ENCODE data around the gene ANKRD31.
"Not testable (repeated sequence)": the region's sequence is repeated elsewhere in the genome, so short reads cannot be mapped to it uniquely, and the experiment has no call there.

Gene ANKRD31

DNA sequence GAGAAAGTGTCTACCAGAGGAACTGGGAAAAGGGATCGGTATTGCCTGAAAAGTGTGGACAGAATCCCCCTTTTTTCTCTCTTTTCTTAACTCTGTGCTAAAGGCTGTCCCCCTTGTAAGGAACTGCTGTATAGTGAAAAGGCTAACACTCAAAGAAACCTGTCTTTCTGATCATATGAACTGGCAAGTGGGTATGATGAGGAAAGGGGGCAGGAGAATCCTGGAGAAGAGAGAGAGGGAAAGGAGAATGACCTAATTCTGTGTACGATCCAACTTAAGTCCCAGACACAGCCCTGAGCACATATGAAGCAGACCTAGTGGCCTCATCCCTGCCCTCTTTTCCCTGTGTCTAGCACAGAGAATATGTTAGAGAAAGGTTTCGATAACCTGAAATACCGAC, 967 bp downstream of the ANKRD31 start:
- Histone ChIP-seq H2BK5ac (ENCODE audit: low read depth, low read length, poor library complexity) (no peak overlapping the region), H4K12ac (ENCODE audit: low read depth, low read length) (no peak overlapping the region), H3K79me1 (ENCODE audit: low read length) (peaks cover 16% of the 10 kb centered on the region), H3K36me3 (ENCODE audit: control insufficient read depth in 1 of 2, insufficient read depth in 2 of 2, low read length in 2 of 2) (no peaks in the 10 kb centered on the region), H3K4ac (ENCODE audit: low read depth, low read length) (no peak overlapping the region), H2BK12ac (ENCODE audit: low read length) (peak overlapping the region; percentile 69), H3K23ac (ENCODE audit: low read length) (no peak overlapping the region), H2BK120ac (ENCODE audit: insufficient read depth, low read length, poor library complexity) (peak overlapping the region; percentile 47), H4K91ac (ENCODE audit: low read depth, low read length) (no peak overlapping the region), H3K79me2 (ENCODE audit: control insufficient read depth, insufficient read depth, low read length, poor library complexity) (peaks cover 2% of the 10 kb centered on the region), H3K4me2 (ENCODE audit: low read length) (no peak overlapping the region), H3K18ac (ENCODE audit: low read length) (no peak overlapping the region), H2AFZ (ENCODE audit: insufficient read depth, low read length, poor library complexity) (peak overlapping the region; percentile 71), H3K9me3 (ENCODE audit: insufficient read depth, low read depth, low read length) (no peaks in the 10 kb centered on the region), H3K27me3 (ENCODE audit: insufficient read depth, low read length) (no peaks in the 10 kb centered on the region), H3K4me1 (ENCODE audit: control insufficient read depth in 1 of 2, insufficient read depth in 2 of 2, low read length in 2 of 2) (peaks cover 4 to 10% of the 10 kb centered on the region in 2 experiments), H3K14ac (ENCODE audit: low read length) (no peak overlapping the region), H3K27ac (ENCODE audit: low read depth, low read length) (no peak overlapping the region), H3K9ac (ENCODE audit: low read length) (no peak overlapping the region), H3K4me3 (ENCODE audit: low read depth, low read length) (no peak overlapping the region), H2AK5ac (ENCODE audit: low read length) (no peak overlapping the region), H4K8ac (ENCODE audit: low read depth, low read length) (no peak overlapping the region)
- WGBS (ENCODE audit: extremely low coverage, insufficient coverage, insufficient read length), result no CpG with 5 or more reads among the region's 4 CpGs
- DNase-seq, result no peak

- Histone ChIP-seq H3K4me3 (ENCODE audit: low read depth, low read length) (no peak overlapping the region), H4K12ac (ENCODE audit: low read depth, low read length) (no peak overlapping the region), H2BK120ac (ENCODE audit: insufficient read depth, low read length, poor library complexity) (no peak overlapping the region), H3K4me1 (ENCODE audit: control insufficient read depth in 1 of 2, insufficient read depth in 2 of 2, low read length in 2 of 2) (peaks cover 0 to 6% of the 10 kb centered on the region in 2 experiments), H3K79me2 (ENCODE audit: control insufficient read depth, insufficient read depth, low read length, poor library complexity) (no peaks in the 10 kb centered on the region), H2BK12ac (ENCODE audit: low read length) (no peak overlapping the region), H3K27ac (ENCODE audit: low read depth, low read length) (no peak overlapping the region), H3K9me3 (ENCODE audit: insufficient read depth, low read depth, low read length) (no peaks in the 10 kb centered on the region), H3K79me1 (ENCODE audit: low read length) (peaks cover 12% of the 10 kb centered on the region), H4K8ac (ENCODE audit: low read depth, low read length) (no peak overlapping the region), H2AK5ac (ENCODE audit: low read length) (no peak overlapping the region), H2BK5ac (ENCODE audit: low read depth, low read length, poor library complexity) (no peak overlapping the region), H3K14ac (ENCODE audit: low read length) (no peak overlapping the region), H3K4ac (ENCODE audit: low read depth, low read length) (no peak overlapping the region), H3K9ac (ENCODE audit: low read length) (no peak overlapping the region), H3K4me2 (ENCODE audit: low read length) (no peak overlapping the region), H3K18ac (ENCODE audit: low read length) (no peak overlapping the region), H3K27me3 (ENCODE audit: insufficient read depth, low read length) (no peaks in the 10 kb centered on the region), H3K23ac (ENCODE audit: low read length) (no peak overlapping the region), H4K91ac (ENCODE audit: low read depth, low read length) (no peak overlapping the region), H2AFZ (ENCODE audit: insufficient read depth, low read length, poor library complexity) (no peak overlapping the region), H3K36me3 (ENCODE audit: control insufficient read depth in 1 of 2, insufficient read depth in 2 of 2, low read length in 2 of 2) (no peaks in the 10 kb centered on the region)
- DNase-seq, result no peak
Observed at GRCh38 chr5:75234251-75234650, 2.4 kb downstream of the ANKRD31 start.

- WGBS (ENCODE audit: extremely low coverage, insufficient coverage, insufficient read length), result no CpG with 5 or more reads among the region's 2 CpGs
- no peak overlapping the region for H2AK5ac ChIP-seq (ENCODE audit: low read length)
- H3K9ac ChIP-seq (ENCODE audit: low read length), result no peak overlapping the region
- H3K27me3 ChIP-seq (ENCODE audit: insufficient read depth, low read length), result no peaks in the 10 kb centered on the region
- H2BK5ac ChIP-seq (ENCODE audit: low read depth, low read length, poor library complexity), result no peak overlapping the region
- no peak overlapping the region for H3K4ac ChIP-seq (ENCODE audit: low read depth, low read length)
- H2BK120ac ChIP-seq (ENCODE audit: insufficient read depth, low read length, poor library complexity), result no peak overlapping the region
- no peak overlapping the region for H3K4me3 ChIP-seq (ENCODE audit: low read depth, low read length)
- no peaks in the 10 kb centered on the region for H3K36me3 ChIP-seq (ENCODE audit: control insufficient read depth in 1 of 2, insufficient read depth in 2 of 2, low read length in 2 of 2)
- H2BK12ac ChIP-seq (ENCODE audit: low read length), result no peak overlapping the region
- H3K79me2 ChIP-seq (ENCODE audit: control insufficient read depth, insufficient read depth, low read length, poor library complexity), result no peaks in the 10 kb centered on the region
- H3K79me1 ChIP-seq (ENCODE audit: low read length), result no peaks in the 10 kb centered on the region
- no peak overlapping the region for H4K8ac ChIP-seq (ENCODE audit: low read depth, low read length)
- no peak overlapping the region for H3K18ac ChIP-seq (ENCODE audit: low read length)
- no peak overlapping the region for H4K12ac ChIP-seq (ENCODE audit: low read depth, low read length)
- DNase-seq, result no peak
- H3K14ac ChIP-seq (ENCODE audit: low read length), result no peak overlapping the region
- no peak overlapping the region for H3K27ac ChIP-seq (ENCODE audit: low read depth, low read length)
- no peak overlapping the region for H4K91ac ChIP-seq (ENCODE audit: low read depth, low read length)
- no peaks in the 10 kb centered on the region for H3K4me1 ChIP-seq (ENCODE audit: control insufficient read depth in 1 of 2, insufficient read depth in 2 of 2, low read length in 2 of 2)
- no peak overlapping the region for H3K23ac ChIP-seq (ENCODE audit: low read length)
- H2AFZ ChIP-seq (ENCODE audit: insufficient read depth, low read length, poor library complexity), result no peak overlapping the region
- H3K4me2 ChIP-seq (ENCODE audit: low read length), result no peak overlapping the region
- no peaks in the 10 kb centered on the region for H3K9me3 ChIP-seq (ENCODE audit: insufficient read depth, low read depth, low read length)
Observed at GRCh38 chr5:75226916-75227315, 9.8 kb downstream of the ANKRD31 start.

- H4K91ac ChIP-seq (ENCODE audit: low read depth, low read length), result no peak overlapping the region
- H3K9ac ChIP-seq (ENCODE audit: low read length), result no peak overlapping the region
- no peak for DNase-seq
- H2AFZ ChIP-seq (ENCODE audit: insufficient read depth, low read length, poor library complexity), result no peak overlapping the region
- H4K8ac ChIP-seq (ENCODE audit: low read depth, low read length), result no peak overlapping the region
- no peak overlapping the region for H2AK5ac ChIP-seq (ENCODE audit: low read length)
- no peaks in the 10 kb centered on the region for H3K4me1 ChIP-seq (ENCODE audit: control insufficient read depth in 1 of 2, insufficient read depth in 2 of 2, low read length in 2 of 2)
- no peak overlapping the region for H2BK12ac ChIP-seq (ENCODE audit: low read length)
- no peak overlapping the region for H3K4me3 ChIP-seq (ENCODE audit: low read depth, low read length)
- H2BK120ac ChIP-seq (ENCODE audit: insufficient read depth, low read length, poor library complexity), result no peak overlapping the region
- H3K9me3 ChIP-seq (ENCODE audit: insufficient read depth, low read depth, low read length), result no peaks in the 10 kb centered on the region
- H2BK5ac ChIP-seq (ENCODE audit: low read depth, low read length, poor library complexity), result no peak overlapping the region
- no peak overlapping the region for H3K27ac ChIP-seq (ENCODE audit: low read depth, low read length)
- no peak overlapping the region for H3K4me2 ChIP-seq (ENCODE audit: low read length)
- no peak overlapping the region for H4K12ac ChIP-seq (ENCODE audit: low read depth, low read length)
- no peak overlapping the region for H3K23ac ChIP-seq (ENCODE audit: low read length)
- H3K36me3 ChIP-seq (ENCODE audit: control insufficient read depth in 1 of 2, insufficient read depth in 2 of 2, low read length in 2 of 2), result no peaks in the 10 kb centered on the region
- H3K4ac ChIP-seq (ENCODE audit: low read depth, low read length), result no peak overlapping the region
- H3K18ac ChIP-seq (ENCODE audit: low read length), result no peak overlapping the region
- no peak overlapping the region for H3K14ac ChIP-seq (ENCODE audit: low read length)
- no peaks in the 10 kb centered on the region for H3K79me1 ChIP-seq (ENCODE audit: low read length)
- H3K27me3 ChIP-seq (ENCODE audit: insufficient read depth, low read length), result no peaks in the 10 kb centered on the region
- no peaks in the 10 kb centered on the region for H3K79me2 ChIP-seq (ENCODE audit: control insufficient read depth, insufficient read depth, low read length, poor library complexity)
Observed at GRCh38 chr5:75225506-75225905, 11.2 kb downstream of the ANKRD31 start.

- H3K14ac ChIP-seq (ENCODE audit: low read length); H2AK5ac ChIP-seq (ENCODE audit: low read length); H2BK120ac ChIP-seq (ENCODE audit: insufficient read depth, low read length, poor library complexity); H3K27ac ChIP-seq (ENCODE audit: low read depth, low read length); H3K4me3 ChIP-seq (ENCODE audit: low read depth, low read length); DNase-seq; H2AFZ ChIP-seq (ENCODE audit: insufficient read depth, low read length, poor library complexity); H3K36me3 ChIP-seq (ENCODE audit: control insufficient read depth in 1 of 2, insufficient read depth in 2 of 2, low read length in 2 of 2); H3K23ac ChIP-seq (ENCODE audit: low read length); H3K79me1 ChIP-seq (ENCODE audit: low read length); H2BK5ac ChIP-seq (ENCODE audit: low read depth, low read length, poor library complexity); H3K18ac ChIP-seq (ENCODE audit: low read length); H4K12ac ChIP-seq (ENCODE audit: low read depth, low read length); H4K91ac ChIP-seq (ENCODE audit: low read depth, low read length); H3K79me2 ChIP-seq (ENCODE audit: control insufficient read depth, insufficient read depth, low read length, poor library complexity); H3K4me1 ChIP-seq (ENCODE audit: control insufficient read depth in 1 of 2, insufficient read depth in 2 of 2, low read length in 2 of 2); H4K8ac ChIP-seq (ENCODE audit: low read depth, low read length); H2BK12ac ChIP-seq (ENCODE audit: low read length); H3K4ac ChIP-seq (ENCODE audit: low read depth, low read length); H3K4me2 ChIP-seq (ENCODE audit: low read length); H3K9me3 ChIP-seq (ENCODE audit: insufficient read depth, low read depth, low read length); H3K27me3 ChIP-seq (ENCODE audit: insufficient read depth, low read length); H3K9ac ChIP-seq (ENCODE audit: low read length): not testable (repeated sequence)
- WGBS (ENCODE audit: extremely low coverage, insufficient coverage, insufficient read length), result no CpG with 5 or more reads among the region's 2 CpGs
Observed at GRCh38 chr5:75220787-75221186, 15.9 kb downstream of the ANKRD31 start.
